Loucy (cell line): ENCODE results near the gene ARFGEF3.

Experiments used
- CTCF ChIP-seq: fragments of 200-600 bp; sonication (generic); conservative IDR thresholded peaks from 2 replicates; pipeline ENCODE4 v1.5.1; 2014; ENCODE audit warnings: mild to moderate bottlenecking, antibody characterized with exemption, low read length
- EZH2phosphoT487 ChIP-seq: fragments of 200-600 bp; IDR thresholded peaks from 2 replicates; pipeline ENCODE4 v1.6.1; 2018; ENCODE audit warnings: antibody characterized with exemption, mild to moderate bottlenecking, moderate library complexity, borderline replicate concordance

GRCh38 chr6:138162111-138162954 is 594 bp downstream of the ARFGEF3 start:
- no peak for TF ChIP-seq CTCF
- no peak for TF ChIP-seq EZH2phosphoT487
